Right lobe of liver (tissue), 4 donors: ENCODE results near the gene SCN2A.

Experiments used
- CTCF ChIP-seq, 4 donors: fragments of 200-600 bp in 3 of 4; fragments of 450-650 bp in 1 of 4; IDR thresholded peaks; one replicate each; pipeline versions ENCODE4 v1.5.1 to v1.8.0; 2016 to 2022; ENCODE audit warnings: antibody characterized with exemption in 4 of 4, mild to moderate bottlenecking in 2 of 4
- POLR2A ChIP-seq: fragments of 450-650 bp; IDR thresholded peaks from one replicate; pipeline ENCODE4 v1.6.1; 2017; ENCODE audit warnings: antibody characterized with exemption, mild to moderate bottlenecking
- donor health status: DM: no; HTN: no; CAD: no.
- donor health status: DM: no; HTN: no; CAD: no.
- donor health status: DM: no; HTN: yes; CAD: no.

DNA sequence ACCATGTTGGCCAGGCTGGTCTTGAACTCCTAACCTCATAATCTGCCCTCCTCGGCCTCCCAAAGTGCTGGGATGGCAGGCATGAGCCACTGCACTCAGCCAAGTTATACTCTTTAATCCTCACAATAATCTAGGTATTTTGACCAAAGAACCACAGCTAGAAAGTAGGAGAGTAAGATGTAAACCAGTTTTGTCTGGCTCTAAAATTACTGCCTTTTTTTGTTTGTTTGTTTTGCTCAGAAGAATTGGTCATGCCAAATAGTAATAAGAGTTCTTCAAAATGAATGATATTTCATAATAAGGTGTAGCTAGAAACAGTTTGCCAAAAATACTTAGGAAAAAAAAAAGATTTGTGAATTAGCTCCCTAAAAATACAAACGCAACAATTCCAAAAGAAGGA, 36.7 kb downstream of the SCN2A start:
- TF ChIP-seq CTCF (IDR thresholded peaks at IDR 0.05) = no peak
- no peak for TF ChIP-seq POLR2A
